ENCODE measurements around the gene ASPDH.

ASPDH gene

GRCh38 chr19:50515168-50515561 is 1.5 kb upstream of the ASPDH start:
- no peak for TF ChIP-seq CTCF (IDR thresholded peaks at IDR 0.05)
- H3K27ac ChIP-seq: no peak overlapping the region
- DNase-seq (ENCODE audit: low spot score): no peak
- H3K4me3 ChIP-seq: no peak overlapping the region

GRCh38 chr19:50514346-50515167 is 844 bp upstream of the ASPDH start:
- DNase-seq (ENCODE audit: low spot score): no peak
- Histone ChIP-seq H3K4me3 (no peak overlapping the region), H3K27ac (no peak overlapping the region)
- no peak for TF ChIP-seq CTCF (IDR thresholded peaks at IDR 0.05)

GRCh38 chr19:50512999-50513745 is 541 bp downstream of the ASPDH start:
- H3K27ac ChIP-seq: no peak overlapping the region
- DNase-seq (ENCODE audit: low spot score): no peak

GRCh38 chr19:50512112-50512998 is 1.4 kb downstream of the ASPDH start:
- TF ChIP-seq CTCF (IDR thresholded peaks at IDR 0.05): no peak
- DNase-seq (ENCODE audit: low spot score): no peak
- no peak overlapping the region for H3K4me3 ChIP-seq
- no peak overlapping the region for H3K27ac ChIP-seq

More at GRCh38 chr19:50512999-50513745, 541 bp downstream of the ASPDH start:
- TF ChIP-seq CTCF (IDR thresholded peaks at IDR 0.05): no peak
- H3K4me3 ChIP-seq: no peak overlapping the region

GRCh38 chr19:50511069-50511822 is 2.5 kb downstream of the ASPDH start, which contains the start of gene JOSD2:
TSS of gene JOSD2 (minus strand) at chr19:50511191. CDS start at chr19:50510431, 760 bp downstream.
- Histone ChIP-seq H3K27ac (peak within 1 kb of the TSS; percentile 67 to 85), H3K4me3 (peak within 1 kb of the TSS; percentile 89)
- DNase-seq (ENCODE audit: low spot score): peak; percentile 99
- TF ChIP-seq CTCF (IDR thresholded peaks at IDR 0.05): no peak

- TF ChIP-seq CTCF (IDR thresholded peaks at IDR 0.05): no peak
- peak overlapping the region; percentile 67 to 85 for H3K27ac ChIP-seq
- peak overlapping the region; percentile 89 for H3K4me3 ChIP-seq
- DNase-seq (ENCODE audit: low spot score): no peak
Observed at GRCh38 chr19:50510700-50511068, 3.0 kb downstream of the ASPDH start.
